ENCODE results near the gene RYR1.

DNA sequence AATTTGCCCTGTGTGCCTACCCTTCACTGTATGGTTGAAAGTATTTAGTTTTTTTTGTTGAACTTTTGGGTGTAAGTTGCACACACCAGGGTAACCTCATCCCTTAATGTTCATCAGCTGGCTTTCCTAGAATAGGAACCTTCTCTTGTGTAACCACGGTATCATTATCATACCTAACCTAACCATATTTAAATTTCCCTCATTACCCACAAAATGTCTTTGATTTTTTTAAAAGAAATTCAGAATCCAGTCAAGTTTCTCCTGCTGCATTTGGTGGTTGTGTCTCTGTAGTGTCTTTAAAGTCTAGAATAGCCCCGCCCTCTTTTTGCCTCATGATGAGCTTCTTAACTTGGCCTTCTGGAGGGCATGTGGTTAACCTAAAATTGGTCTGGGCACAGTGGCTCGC lies 80.3 kb downstream of the RYR1 start:
- TF ChIP-seq EZH2 (IDR thresholded peaks at IDR 0.05; ENCODE audit: insufficient read depth, low read length), result no peak
- TF ChIP-seq CTCF (IDR thresholded peaks at IDR 0.05; ENCODE audit: insufficient read depth, low read depth, low read length), result no peak

Data from astrocyte (in vitro differentiated cells and primary cell).